NCI-H1694 (cell line): ENCODE data around the gene GARIN3.
"Not testable (repeated sequence)": the region's sequence is repeated elsewhere in the genome, so short reads cannot be mapped to it uniquely, and the experiment has no call there.

ENCODE experiments used
- DNase-seq: peaks from one replicate; lab custom pipeline; 2025; lab: John Stamatoyannopoulos, UW

GARIN3 gene

GRCh38 chr5:157166214-157167213, at the start of gene GARIN3:
Gene GARIN3, minus strand, starts transcription at chr5:157166264. Its CDS starts 96 bp downstream, at chr5:157166168.
- no peak for DNase-seq

- DNase-seq = no peak
Measured at GRCh38 chr5:157215514-157216167, 49.6 kb upstream of the GARIN3 start.

GRCh38 chr5:157214861-157215513, 48.9 kb upstream of the GARIN3 start:
- no peak for DNase-seq

GRCh38 chr5:157214415-157214814, 48.4 kb upstream of the GARIN3 start:
- no peak for DNase-seq

DNA sequence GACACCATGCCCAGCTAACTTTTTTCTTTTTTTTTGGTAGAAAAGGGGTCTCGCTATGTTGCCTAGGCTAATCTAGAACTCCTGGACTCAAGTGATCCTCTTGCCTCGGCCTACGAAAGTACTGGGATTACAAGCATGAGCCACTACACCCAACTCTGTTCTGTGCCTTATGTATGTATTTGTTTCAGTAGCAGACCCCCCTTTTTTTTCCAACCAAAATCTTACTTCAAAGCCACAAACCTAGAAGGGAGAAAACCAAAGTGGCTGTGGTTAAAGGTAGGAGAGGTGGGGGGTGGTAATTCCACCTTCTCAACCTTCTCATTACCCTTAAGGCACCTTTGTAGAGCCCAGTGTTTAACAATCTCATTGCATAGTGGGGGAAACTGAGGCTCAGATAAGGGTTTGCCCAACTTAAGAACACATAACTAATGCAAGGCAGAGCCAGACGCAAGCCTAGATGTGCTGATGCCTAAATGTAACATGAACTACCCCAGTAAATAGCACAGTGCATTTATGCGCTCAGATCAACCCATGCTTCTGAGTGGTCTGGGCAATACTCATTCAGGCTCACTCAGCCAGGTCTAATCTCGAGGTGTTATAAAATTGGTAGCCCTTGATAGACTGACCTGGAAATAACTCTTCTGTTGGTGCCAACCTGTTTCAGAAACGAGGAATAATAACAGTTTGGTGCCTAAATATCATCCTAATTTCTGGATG, 47.6 kb upstream of the GARIN3 start:
- DNase-seq = no peak

GRCh38 chr5:157212307-157212706, 46.2 kb upstream of the GARIN3 start:
- no peak for DNase-seq

DNA sequence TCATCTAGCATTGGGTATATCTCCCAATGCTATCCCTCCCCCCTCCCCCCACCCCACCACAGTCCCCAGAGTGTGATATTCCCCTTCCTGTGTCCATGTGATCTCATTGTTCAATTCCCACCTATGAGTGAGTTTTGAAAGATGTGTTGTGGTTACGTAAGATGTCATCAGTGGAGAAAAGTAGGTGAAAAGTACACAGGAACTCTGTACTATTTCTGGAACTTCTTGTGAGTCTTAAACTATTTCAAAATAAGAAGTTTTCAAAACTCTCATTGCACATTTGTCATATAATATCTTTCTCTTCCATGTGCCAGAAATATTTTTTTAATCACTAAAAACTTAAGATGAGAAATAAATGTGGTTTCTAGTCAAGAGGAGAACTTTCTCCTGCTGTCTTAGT, 44.6 kb upstream of the GARIN3 start:
- DNase-seq = not testable (repeated sequence)

DNA sequence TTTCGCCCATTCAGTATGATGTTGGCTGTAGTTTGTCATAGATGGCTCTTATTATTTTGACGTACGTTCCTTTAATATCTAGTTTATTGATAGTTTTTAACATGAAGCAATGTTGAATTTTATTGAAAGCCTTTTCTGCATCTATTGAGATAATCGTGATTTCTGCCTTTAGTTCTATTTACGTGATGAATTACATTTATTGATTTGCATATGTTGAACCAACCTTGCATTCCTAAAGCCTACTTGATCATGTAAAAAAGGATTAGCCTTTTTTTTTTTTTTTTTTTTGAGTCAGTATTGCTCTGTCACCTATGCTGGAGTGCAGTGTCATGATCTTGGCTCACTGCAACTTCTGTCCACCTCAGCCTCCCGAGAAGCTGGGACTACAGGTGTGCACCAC, 39.6 kb upstream of the GARIN3 start:
- DNase-seq = no peak

GRCh38 chr5:157204765-157205164, 38.7 kb upstream of the GARIN3 start:
- DNase-seq = no peak

GRCh38 chr5:157203417-157203816, 37.4 kb upstream of the GARIN3 start:
- DNase-seq = no peak

DNA sequence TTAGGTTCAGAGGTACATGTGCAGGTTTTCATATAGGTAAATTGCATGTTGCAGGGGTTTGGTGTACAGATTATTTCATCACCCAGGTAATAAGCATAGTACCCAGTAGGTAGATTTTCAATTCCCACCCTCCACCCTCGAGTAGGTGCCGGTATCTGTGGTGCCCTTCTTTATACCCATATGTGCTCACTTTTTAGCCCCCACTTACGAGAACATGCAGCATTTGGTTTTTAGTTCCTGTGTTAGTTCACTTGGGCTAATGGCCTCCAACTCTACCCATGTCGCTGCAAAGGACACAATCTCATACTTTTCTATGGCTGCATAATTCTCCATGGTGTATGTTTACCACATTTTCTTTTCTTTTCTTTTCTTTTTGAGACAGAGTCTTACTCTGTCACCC, 35.8 kb upstream of the GARIN3 start:
- DNase-seq = no peak

- no peak for DNase-seq
Measured at GRCh38 chr5:157198277-157198986, 32.4 kb upstream of the GARIN3 start.

GRCh38 chr5:157197086-157197485, 31.0 kb upstream of the GARIN3 start:
- DNase-seq = no peak

DNA sequence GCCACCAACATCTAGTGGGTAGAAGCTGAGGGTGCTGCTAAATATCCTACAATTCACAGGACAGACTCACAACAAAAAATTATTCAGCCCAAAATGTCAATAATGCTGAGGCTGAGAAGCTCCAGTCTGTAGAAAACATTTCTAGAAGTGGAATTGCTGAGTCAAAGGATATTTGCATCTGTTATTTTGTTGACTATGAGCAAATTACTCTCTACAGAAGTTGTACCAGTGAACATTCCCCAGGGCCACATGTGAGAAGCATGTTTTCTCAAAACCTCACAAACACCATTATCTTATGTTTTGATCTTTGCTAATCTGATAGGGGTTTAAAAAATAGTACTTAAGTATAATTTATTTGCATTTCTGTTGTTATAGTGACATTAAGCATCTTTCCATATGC, 30.0 kb upstream of the GARIN3 start:
- DNase-seq = no peak

- no peak for DNase-seq
Measured at GRCh38 chr5:157193699-157194424, 27.8 kb upstream of the GARIN3 start.

DNA sequence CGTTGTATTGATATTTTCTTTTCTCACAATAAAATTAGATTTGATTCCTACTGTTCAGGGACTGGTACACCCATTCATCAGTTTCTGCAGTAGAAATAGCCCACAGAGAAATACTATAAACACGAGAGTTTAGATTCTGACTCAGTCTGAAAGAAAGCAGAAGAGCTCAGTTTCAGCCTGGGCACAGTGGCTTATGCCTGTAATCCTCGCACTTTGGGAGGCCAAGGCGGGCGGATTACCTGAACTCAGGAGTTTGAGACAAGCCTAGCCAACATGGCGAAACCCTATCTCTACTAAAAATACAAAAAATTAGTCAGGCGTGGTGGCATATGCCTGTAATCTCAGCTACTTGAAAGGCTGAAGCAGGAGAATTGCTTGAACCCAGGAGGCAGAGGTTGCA, 23.2 kb upstream of the GARIN3 start:
- no peak for DNase-seq

GRCh38 chr5:157188270-157188669, 22.2 kb upstream of the GARIN3 start:
- DNase-seq = no peak

- DNase-seq = no peak
Measured at GRCh38 chr5:157187046-157187754, 21.1 kb upstream of the GARIN3 start.

DNA sequence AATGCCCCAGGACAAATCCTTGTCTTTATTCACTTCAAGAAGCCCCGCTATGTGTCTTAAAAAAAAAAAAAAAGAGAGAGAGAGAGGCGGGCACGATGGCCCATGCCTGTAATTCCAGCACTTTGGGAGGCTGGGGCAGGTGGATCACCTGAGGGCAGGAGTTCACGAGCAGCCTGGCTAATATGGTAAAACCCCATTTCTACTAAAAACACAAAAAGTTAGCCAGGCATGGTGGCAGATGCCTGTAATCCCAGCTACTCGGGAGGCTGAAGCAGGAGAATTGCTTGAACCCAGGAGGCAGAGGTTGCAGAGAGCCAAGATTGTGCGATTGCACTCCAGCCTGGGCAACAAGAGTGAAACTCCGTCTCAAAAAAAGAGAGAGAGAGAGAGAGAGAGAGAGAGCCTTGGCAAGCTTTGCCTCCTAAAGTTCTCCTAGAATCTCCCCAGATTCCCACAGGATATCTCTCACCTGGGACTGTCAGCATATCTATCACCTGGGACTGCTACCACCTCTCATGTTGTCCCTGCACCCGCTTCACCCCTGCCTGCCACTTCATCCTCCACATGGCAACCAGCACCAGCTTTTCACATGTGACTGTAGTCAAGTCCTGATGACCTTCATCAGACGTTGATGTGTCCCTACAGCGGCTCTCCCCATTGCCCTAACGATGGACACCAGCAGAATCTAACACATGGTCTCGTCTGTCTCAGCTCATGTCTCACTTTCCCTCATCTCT, 20.4 kb upstream of the GARIN3 start:
- no peak for DNase-seq
